Measurements from ENCODE around the gene BMPR1B.

The BMPR1B gene

GRCh38 chr4:94826206-94826605 lies 68.5 kb downstream of the BMPR1B start:
- TF ChIP-seq CTCF (IDR thresholded peaks at IDR 0.05; ENCODE audit: insufficient read depth, low read length) = no peak
- TF ChIP-seq POLR2AphosphoS5 (IDR thresholded peaks at IDR 0.05; ENCODE audit: low read depth) = no peak
- no peak for TF ChIP-seq SPI1 (IDR thresholded peaks at IDR 0.05; ENCODE audit: borderline replicate concordance, low read depth)
- no peak for TF ChIP-seq GABPA (IDR thresholded peaks at IDR 0.05; ENCODE audit: low read depth)
- TF ChIP-seq REST (IDR thresholded peaks at IDR 0.05; ENCODE audit: insufficient replicate concordance, low read depth) = no peak
- H3K4me3 ChIP-seq (replicated peaks; ENCODE audit: insufficient read depth, low read length) = no peak overlapping the region
- DNase-seq (ENCODE audit: low read depth in 1 of 2, low spot score in 1 of 2) = no peak
- no peak overlapping the region for H3K27ac ChIP-seq (replicated peaks)
- no peaks in the 10 kb centered on the region for H3K27me3 ChIP-seq (ENCODE audit: insufficient read depth, poor library complexity, severe bottlenecking)

GRCh38 chr4:94827481-94828110 lies 69.8 kb downstream of the BMPR1B start:
- Histone ChIP-seq H3K4me3 (replicated peaks; ENCODE audit: insufficient read depth, low read length) (no peak overlapping the region), H3K27ac (replicated peaks) (no peak overlapping the region), H3K27me3 (ENCODE audit: insufficient read depth, poor library complexity, severe bottlenecking) (no peaks in the 10 kb centered on the region)
- TF ChIP-seq POLR2AphosphoS5 (IDR thresholded peaks at IDR 0.05; ENCODE audit: low read depth) (no peak), CTCF (IDR thresholded peaks at IDR 0.05; ENCODE audit: insufficient read depth, low read length) (no peak), REST (IDR thresholded peaks at IDR 0.05; ENCODE audit: insufficient replicate concordance, low read depth) (no peak), GABPA (IDR thresholded peaks at IDR 0.05; ENCODE audit: low read depth) (no peak), SPI1 (IDR thresholded peaks at IDR 0.05; ENCODE audit: borderline replicate concordance, low read depth) (no peak)
- no peak for DNase-seq (ENCODE audit: low read depth in 1 of 2, low spot score in 1 of 2)

GRCh38 chr4:94828882-94829281 lies 71.1 kb downstream of the BMPR1B start:
- Histone ChIP-seq H3K27ac (replicated peaks) (no peak overlapping the region), H3K4me3 (replicated peaks; ENCODE audit: insufficient read depth, low read length) (no peak overlapping the region), H3K27me3 (ENCODE audit: insufficient read depth, poor library complexity, severe bottlenecking) (no peaks in the 10 kb centered on the region)
- TF ChIP-seq CTCF (IDR thresholded peaks at IDR 0.05; ENCODE audit: insufficient read depth, low read length) = no peak
- no peak for TF ChIP-seq REST (IDR thresholded peaks at IDR 0.05; ENCODE audit: insufficient replicate concordance, low read depth)
- TF ChIP-seq SPI1 (IDR thresholded peaks at IDR 0.05; ENCODE audit: borderline replicate concordance, low read depth) = no peak
- TF ChIP-seq GABPA (IDR thresholded peaks at IDR 0.05; ENCODE audit: low read depth) = no peak
- TF ChIP-seq POLR2AphosphoS5 (IDR thresholded peaks at IDR 0.05; ENCODE audit: low read depth) = no peak
- no peak for DNase-seq (ENCODE audit: low read depth in 1 of 2, low spot score in 1 of 2)

Data from HL-60 (cell line).